WERI-Rb-1 (cell line): ENCODE results near the gene ADGRD1.

Source experiments
- DNase-seq: peaks from one replicate; pipeline ENCODE4 v3.0.0-alpha.2; 2020
- H3K27ac ChIP-seq: fragments of 250-450 bp; sonication (Bioruptor Pico); 2 replicates; pipeline ENCODE4 v1.5.1; 2020; ENCODE audit warnings: mild to moderate bottlenecking, moderate library complexity
- H3K27me3 ChIP-seq: fragments of 250-450 bp; sonication (Bioruptor Pico); 2 replicates; pipeline ENCODE4 v1.5.1; 2021; ENCODE audit warnings: mild to moderate bottlenecking, low read depth, moderate library complexity; ENCODE audit not compliant: insufficient read depth, severe bottlenecking
- H3K36me3 ChIP-seq: fragments of 250-450 bp; sonication (Bioruptor Pico); 2 replicates; pipeline ENCODE4 v1.5.1; 2020; ENCODE audit warnings: mild to moderate bottlenecking, moderate library complexity
- H3K4me3 ChIP-seq: 2 replicates; pipeline ENCODE4 v1.5.1; 2011; ENCODE audit warnings: low read depth, mild to moderate bottlenecking, control low read depth, low read length
- H3K9me3 ChIP-seq: fragments of 250-450 bp; sonication (Bioruptor Pico); 2 replicates; pipeline ENCODE4 v1.5.1; 2021; ENCODE audit warnings: mild to moderate bottlenecking, moderate library complexity; ENCODE audit not compliant: severe bottlenecking
- TF ChIP-seq, protein P1 (sequence below): IDR thresholded peaks from 2 replicates; pipeline ENCODE4 v1.5.1; 2011; ENCODE audit warnings: low read depth, mild to moderate bottlenecking, control low read depth, inconsistent platforms, low read length

The ADGRD1 gene

GRCh38 chr12:131024721-131025120 is 71.0 kb downstream of the ADGRD1 start:
- Histone ChIP-seq H3K36me3 (no peaks in the 10 kb centered on the region), H3K27ac (no peak overlapping the region), H3K9me3 (no peaks in the 10 kb centered on the region), H3K27me3 (no peaks in the 10 kb centered on the region), H3K4me3 (no peak overlapping the region)
- TF ChIP-seq, protein P1, sequence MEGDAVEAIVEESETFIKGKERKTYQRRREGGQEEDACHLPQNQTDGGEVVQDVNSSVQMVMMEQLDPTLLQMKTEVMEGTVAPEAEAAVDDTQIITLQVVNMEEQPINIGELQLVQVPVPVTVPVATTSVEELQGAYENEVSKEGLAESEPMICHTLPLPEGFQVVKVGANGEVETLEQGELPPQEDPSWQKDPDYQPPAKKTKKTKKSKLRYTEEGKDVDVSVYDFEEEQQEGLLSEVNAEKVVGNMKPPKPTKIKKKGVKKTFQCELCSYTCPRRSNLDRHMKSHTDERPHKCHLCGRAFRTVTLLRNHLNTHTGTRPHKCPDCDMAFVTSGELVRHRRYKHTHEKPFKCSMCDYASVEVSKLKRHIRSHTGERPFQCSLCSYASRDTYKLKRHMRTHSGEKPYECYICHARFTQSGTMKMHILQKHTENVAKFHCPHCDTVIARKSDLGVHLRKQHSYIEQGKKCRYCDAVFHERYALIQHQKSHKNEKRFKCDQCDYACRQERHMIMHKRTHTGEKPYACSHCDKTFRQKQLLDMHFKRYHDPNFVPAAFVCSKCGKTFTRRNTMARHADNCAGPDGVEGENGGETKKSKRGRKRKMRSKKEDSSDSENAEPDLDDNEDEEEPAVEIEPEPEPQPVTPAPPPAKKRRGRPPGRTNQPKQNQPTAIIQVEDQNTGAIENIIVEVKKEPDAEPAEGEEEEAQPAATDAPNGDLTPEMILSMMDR = no peak
- no peak for DNase-seq

DNA sequence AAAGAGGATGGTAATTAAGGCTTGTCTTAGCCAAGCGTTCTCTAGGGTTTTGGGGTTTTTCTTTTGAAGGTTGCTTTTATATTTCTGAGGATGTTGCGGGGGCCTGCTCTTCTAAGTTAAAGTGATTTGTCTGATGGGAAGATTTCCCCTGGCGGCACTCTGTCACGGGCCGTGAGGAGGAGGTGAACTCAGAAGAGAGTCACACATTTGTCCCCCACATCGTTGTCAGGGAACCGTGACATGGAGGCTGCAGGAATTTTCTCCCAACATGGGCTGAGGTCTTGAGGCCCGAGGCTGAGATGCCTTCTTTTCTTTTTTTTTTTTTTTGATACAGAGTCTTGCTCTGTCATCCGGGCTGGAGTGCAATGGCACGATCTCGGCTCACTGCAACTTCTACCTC is 71.5 kb downstream of the ADGRD1 start:
- TF ChIP-seq, protein P1 = no peak
- H3K36me3 ChIP-seq = no peaks in the 10 kb centered on the region
- no peak overlapping the region for H3K4me3 ChIP-seq
- no peaks in the 10 kb centered on the region for H3K9me3 ChIP-seq
- no peak for DNase-seq
- H3K27me3 ChIP-seq = no peaks in the 10 kb centered on the region
- no peak overlapping the region for H3K27ac ChIP-seq

DNA sequence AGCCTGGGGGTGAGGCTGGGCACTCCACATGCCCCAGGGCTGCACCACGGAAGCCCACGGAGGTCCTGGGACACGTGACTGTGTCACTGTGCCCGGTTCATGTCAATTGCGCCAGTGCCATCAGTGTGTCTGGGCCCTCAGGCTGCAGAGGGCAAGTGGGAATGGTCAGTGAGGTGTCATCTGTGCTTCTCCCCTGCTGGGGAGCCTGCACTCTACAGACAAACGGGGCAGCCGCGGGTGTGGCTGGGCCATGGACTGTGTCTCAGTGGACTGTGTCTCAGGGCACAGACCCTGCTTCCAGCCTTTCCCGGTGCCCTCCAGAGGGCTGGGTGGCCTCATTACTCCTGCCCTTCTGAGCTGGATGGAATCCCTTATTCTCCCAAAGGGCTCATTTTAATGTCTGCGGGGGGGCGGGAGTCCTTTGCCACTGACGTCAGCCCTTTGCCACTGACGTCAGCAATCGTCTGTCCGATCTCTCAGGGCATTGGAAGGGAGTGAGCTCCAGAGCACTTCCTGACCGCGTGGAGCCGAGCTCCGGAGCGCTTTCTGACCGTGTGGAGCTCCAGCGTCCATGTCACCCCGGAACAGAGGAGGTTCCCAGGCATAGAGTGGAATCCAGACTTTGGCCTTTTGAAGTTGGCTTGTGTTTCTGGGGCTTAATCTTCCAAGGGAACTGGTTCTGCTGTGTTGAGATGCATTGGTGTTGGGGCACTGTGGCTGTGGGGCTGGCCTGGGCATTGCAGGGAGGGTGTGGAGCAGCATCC is 72.4 kb downstream of the ADGRD1 start:
- Histone ChIP-seq H3K9me3 (no peaks in the 10 kb centered on the region), H3K27me3 (no peaks in the 10 kb centered on the region), H3K4me3 (no peak overlapping the region), H3K27ac (no peak overlapping the region), H3K36me3 (no peaks in the 10 kb centered on the region)
- DNase-seq = no peak
- TF ChIP-seq, protein P1 = no peak

DNA sequence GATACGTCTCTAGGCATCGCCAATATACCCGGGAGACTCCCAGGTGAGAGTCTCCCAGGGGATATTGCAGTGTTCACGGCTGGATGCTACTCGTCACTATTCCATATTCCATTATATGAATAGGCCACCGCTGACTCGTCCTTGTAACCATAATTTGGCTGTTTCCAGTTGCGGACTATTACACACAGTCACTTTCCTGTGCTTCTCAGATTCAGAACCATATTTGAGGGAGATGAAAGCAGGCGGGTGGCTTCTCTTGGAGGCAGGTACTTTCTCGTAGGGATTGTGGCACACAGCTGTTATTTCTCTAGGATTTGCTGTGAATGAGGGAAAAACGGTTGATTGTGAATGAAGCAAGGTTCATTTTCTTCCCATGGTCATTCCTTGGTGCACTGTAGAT is 73.0 kb downstream of the ADGRD1 start:
- DNase-seq = no peak
- Histone ChIP-seq H3K36me3 (no peaks in the 10 kb centered on the region), H3K9me3 (no peaks in the 10 kb centered on the region), H3K27ac (no peak overlapping the region), H3K4me3 (no peak overlapping the region), H3K27me3 (no peaks in the 10 kb centered on the region)
- TF ChIP-seq, protein P1 = no peak

GRCh38 chr12:131027264-131027663 is 73.6 kb downstream of the ADGRD1 start:
- Histone ChIP-seq H3K4me3 (no peak overlapping the region), H3K27ac (no peak overlapping the region), H3K36me3 (no peaks in the 10 kb centered on the region), H3K27me3 (no peaks in the 10 kb centered on the region), H3K9me3 (no peaks in the 10 kb centered on the region)
- TF ChIP-seq, protein P1 = no peak
- DNase-seq = no peak
